Body of pancreas (tissue), 4 donors: ENCODE data around the gene CRHR2. TPM values are rescaled to one million over a fixed set of nuclear protein-coding genes. Genes with fewer than 3 reads are reported as not detected.

Experiments
- ATAC-seq: fragments of 150-250 bp; one replicate; pipeline ENCODE4 v1.9.1; 2016
- DNase-seq, 4 donors: peaks; one replicate each; pipeline ENCODE4 v3.0.0-alpha.2; 2019
- H3K27ac ChIP-seq, 4 donors: fragments of 200-600 bp; sonication (generic); 1 replicate in 3 of 4; 2 replicates in 1 of 4; pipeline versions ENCODE4 v1.5.1 to v1.6.1; 2016 to 2019; ENCODE audit warnings: mild to moderate bottlenecking in 1 of 4, mixed read lengths in 1 of 4, moderate library complexity in 1 of 4
- H3K27me3 ChIP-seq, 2 donors: fragments of 200-600 bp; sonication (generic); one replicate each; pipeline ENCODE4 v1.6.0; 2016; ENCODE audit warnings: mild to moderate bottlenecking in 1 of 2
- H3K36me3 ChIP-seq, 2 donors: fragments of 200-600 bp; sonication (generic); replicated peaks in 1 of 2; 2 replicates each; pipeline ENCODE4 v1.5.1; 2016; ENCODE audit warnings: low read depth in 2 of 2; ENCODE audit not compliant: insufficient read depth in 1 of 2
- H3K4me1 ChIP-seq: fragments of 200-600 bp; sonication (generic); one replicate; pipeline ENCODE4 v1.6.0; 2016
- H3K4me3 ChIP-seq, 2 donors: fragments of 200-600 bp; sonication (generic); 1 replicate in 1 of 2; 2 replicates in 1 of 2; pipeline ENCODE4 v1.5.1; 2016 to 2019
- H3K9me3 ChIP-seq, 3 donors: fragments of 200-600 bp; sonication (generic); 1 replicate in 2 of 3; 2 replicates in 1 of 3; pipeline ENCODE4 v1.5.1; 2016
- POLR2A ChIP-seq, 3 donors: fragments of 450-650 bp; IDR thresholded peaks; one replicate each; pipeline ENCODE4 v1.6.1; 2016; ENCODE audit warnings: antibody characterized with exemption in 3 of 3, mild to moderate bottlenecking in 2 of 3
- whole genome bisulfite sequencing, 2 donors: methylation state at CpG; one replicate each; pipeline ENCODE4 v1.1.5; 2017; 5-methylcytosine and 5-hydroxymethylcytosine counted together
- intact Hi-C: fragments of 100-400 bp; cut with DNase I; formaldehyde crosslinking; loops from one replicate; pipeline ENCODE4 v1.15.1; 2023
- total RNA-seq, 2 donors: library from RNA; depleted of rRNA; stranded (reverse); fragments of >200 nt; gene quantifications; one replicate each; pipeline ENCODE4 v1.1.0, GENCODE V29; 2016
- TF ChIP-seq, protein P1 (sequence below), 7 experiments: fragments of 450-650 bp in 4 of 7; fragments of 200-600 bp in 3 of 7; sonication (generic) in 3 of 7; IDR thresholded peaks; one replicate each; pipeline ENCODE4 v1.5.1; 2016 to 2019; ENCODE audit warnings: antibody characterized with exemption in 7 of 7

Gene CRHR2
- total RNA-seq, 2 donors from 2014 or later: 0.33 to 4.7 TPM

- DNase-seq: no peak
Measured at GRCh38 chr7:30665449-30665848, 16.8 kb downstream of the CRHR2 start.

DNA sequence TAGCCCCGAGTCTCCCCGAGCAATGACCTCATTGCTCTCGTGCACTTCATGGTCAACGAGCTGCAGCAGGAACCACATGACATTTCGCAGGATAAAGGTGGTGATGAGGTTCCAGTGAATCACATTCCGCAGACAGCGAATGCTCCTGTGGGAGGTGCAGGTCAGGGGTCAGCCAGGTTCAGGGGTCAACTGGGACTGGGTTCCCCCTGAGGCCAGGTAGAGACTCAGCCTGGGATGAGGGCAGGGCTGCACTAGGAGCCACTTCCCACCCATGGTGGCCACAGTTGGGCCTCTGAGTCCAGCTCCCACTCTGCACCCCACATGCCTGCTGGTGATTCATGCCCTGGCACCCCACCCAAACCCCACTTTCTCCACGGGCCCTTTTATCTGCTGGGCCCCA lies 17.2 kb downstream of the CRHR2 start:
- no peak overlapping the region for H3K4me3 ChIP-seq
- 84 to 85% methylated on average over 8 of the region's 8 CpGs for WGBS, 2 donors
- intact Hi-C loops: no loop called here
- DNase-seq (no peak), ATAC-seq (no peak)
- no peak overlapping the region for H3K27ac ChIP-seq
- TF ChIP-seq POLR2A (IDR thresholded peaks at IDR 0.05): no peak
- TF ChIP-seq, protein P1, sequence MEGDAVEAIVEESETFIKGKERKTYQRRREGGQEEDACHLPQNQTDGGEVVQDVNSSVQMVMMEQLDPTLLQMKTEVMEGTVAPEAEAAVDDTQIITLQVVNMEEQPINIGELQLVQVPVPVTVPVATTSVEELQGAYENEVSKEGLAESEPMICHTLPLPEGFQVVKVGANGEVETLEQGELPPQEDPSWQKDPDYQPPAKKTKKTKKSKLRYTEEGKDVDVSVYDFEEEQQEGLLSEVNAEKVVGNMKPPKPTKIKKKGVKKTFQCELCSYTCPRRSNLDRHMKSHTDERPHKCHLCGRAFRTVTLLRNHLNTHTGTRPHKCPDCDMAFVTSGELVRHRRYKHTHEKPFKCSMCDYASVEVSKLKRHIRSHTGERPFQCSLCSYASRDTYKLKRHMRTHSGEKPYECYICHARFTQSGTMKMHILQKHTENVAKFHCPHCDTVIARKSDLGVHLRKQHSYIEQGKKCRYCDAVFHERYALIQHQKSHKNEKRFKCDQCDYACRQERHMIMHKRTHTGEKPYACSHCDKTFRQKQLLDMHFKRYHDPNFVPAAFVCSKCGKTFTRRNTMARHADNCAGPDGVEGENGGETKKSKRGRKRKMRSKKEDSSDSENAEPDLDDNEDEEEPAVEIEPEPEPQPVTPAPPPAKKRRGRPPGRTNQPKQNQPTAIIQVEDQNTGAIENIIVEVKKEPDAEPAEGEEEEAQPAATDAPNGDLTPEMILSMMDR (IDR thresholded peaks at IDR 0.05): no peak
- no peaks in the 10 kb centered on the region for H3K9me3 ChIP-seq
- no peaks in the 10 kb centered on the region for H3K36me3 ChIP-seq
- H3K4me1 ChIP-seq: no peaks in the 10 kb centered on the region
- H3K27me3 ChIP-seq: no peaks in the 10 kb centered on the region

More at GRCh38 chr7:30665449-30665848, 16.8 kb downstream of the CRHR2 start:
- intact Hi-C loops: no loop called here
- TF ChIP-seq POLR2A (IDR thresholded peaks at IDR 0.05): no peak
- TF ChIP-seq, protein P1 (IDR thresholded peaks at IDR 0.05): no peak
- no peak for ATAC-seq
- no peaks in the 10 kb centered on the region for H3K36me3 ChIP-seq
- no peaks in the 10 kb centered on the region for H3K9me3 ChIP-seq
- WGBS, 2 donors: 78 to 81% methylated on average over 11 of the region's 11 CpGs
- H3K4me1 ChIP-seq: no peaks in the 10 kb centered on the region
- H3K27ac ChIP-seq: no peak overlapping the region
- H3K27me3 ChIP-seq: no peaks in the 10 kb centered on the region
- no peak overlapping the region for H3K4me3 ChIP-seq

GRCh38 chr7:30664184-30664885 lies 17.9 kb downstream of the CRHR2 start:
- Histone ChIP-seq H3K36me3 (no peaks in the 10 kb centered on the region), H3K27ac (no peak overlapping the region), H3K4me1 (no peaks in the 10 kb centered on the region), H3K9me3 (no peaks in the 10 kb centered on the region), H3K4me3 (no peak overlapping the region), H3K27me3 (no peaks in the 10 kb centered on the region)
- WGBS, 2 donors: 69 to 74% methylated on average over 2 of the region's 2 CpGs
- no peak for ATAC-seq
- TF ChIP-seq POLR2A (IDR thresholded peaks at IDR 0.05): no peak
- TF ChIP-seq, protein P1 (IDR thresholded peaks at IDR 0.05): no peak
- intact Hi-C loops: no loop called here
- no peak for DNase-seq

- 45 to 78% methylated on average over 3 to 4 of the region's 4 CpGs for WGBS, 2 donors
- intact Hi-C loops: no loop called here
- no peak for ATAC-seq
- no peak for DNase-seq
- TF ChIP-seq, protein P1 (IDR thresholded peaks at IDR 0.05): no peak
- no peak for TF ChIP-seq POLR2A (IDR thresholded peaks at IDR 0.05)
- H3K27me3 ChIP-seq: no peaks in the 10 kb centered on the region
- H3K27ac ChIP-seq: no peak overlapping the region
- no peaks in the 10 kb centered on the region for H3K36me3 ChIP-seq
- no peaks in the 10 kb centered on the region for H3K9me3 ChIP-seq
- H3K4me3 ChIP-seq: no peak overlapping the region
- H3K4me1 ChIP-seq: no peaks in the 10 kb centered on the region
Measured at GRCh38 chr7:30663414-30663813, 18.8 kb downstream of the CRHR2 start.

GRCh38 chr7:30662431-30662939 lies 19.8 kb downstream of the CRHR2 start:
- 73 to 91% methylated on average over 8 to 9 of the region's 9 CpGs for WGBS, 2 donors
- H3K4me1 ChIP-seq: no peaks in the 10 kb centered on the region
- H3K27me3 ChIP-seq: no peaks in the 10 kb centered on the region
- no peaks in the 10 kb centered on the region for H3K36me3 ChIP-seq
- no peaks in the 10 kb centered on the region for H3K9me3 ChIP-seq
- no peak overlapping the region for H3K4me3 ChIP-seq
- no peak for ATAC-seq
- no peak for DNase-seq
- TF ChIP-seq, protein P1 (IDR thresholded peaks at IDR 0.05): no peak
- no peak for TF ChIP-seq POLR2A (IDR thresholded peaks at IDR 0.05)
- no peak overlapping the region for H3K27ac ChIP-seq
- intact Hi-C loops: no loop called here
